Endothelial cell of umbilical vein (primary cell): ENCODE data around the gene CXCR4. TPM values are rescaled to one million over a fixed set of nuclear protein-coding genes. Genes with fewer than 3 reads are reported as not detected.

ENCODE experiments used
- BruUV-seq: library from RNA; stranded (reverse); fragments of 400-500 nt; replicated peaks from 2 replicates; lab custom pipeline; 2021; lab: Mats Ljungman, UMichigan
- CTCF ChIA-PET: fragments of 300-600, 350-600 bp; sonication (Branson Sonifier 250); formaldehyde crosslinking; loops from one replicate; lab custom pipeline; 2021; ENCODE audit warnings: antibody characterized with exemption, inconsistent platforms; lab: Charles Lee
- POLR2A ChIA-PET: fragments of 300-600, 350-600 bp; sonication (Branson Sonifier 250); formaldehyde crosslinking; loops from one replicate; lab custom pipeline; 2021; ENCODE audit warnings: antibody characterized with exemption, inconsistent platforms; lab: Charles Lee
- DNase-seq: peaks from one replicate; pipeline ENCODE4 v3.0.0-alpha.2; 2011; ENCODE audit warnings: low read depth, low spot score
- FAIRE-seq: peaks from 2 replicates; lab custom pipeline; 2011; peaks lifted over from hg19 to GRCh38; lab: Jason Lieb, UNC
- H2AFZ ChIP-seq: 2 replicates; pipeline ENCODE4 v1.6.0; 2012; ENCODE audit warnings: low read depth, low read length, control low read depth, inconsistent platforms
- H3K27ac ChIP-seq: 2 replicates; pipeline ENCODE4 v1.5.1; 2011; ENCODE audit warnings: low read depth, mild to moderate bottlenecking, control low read depth, low read length, moderate library complexity; ENCODE audit not compliant: insufficient read depth
- H3K27me3 ChIP-seq, 2 experiments: 2 replicates each; pipeline versions ENCODE4 v1.6.0 to v1.6.1; 2011; ENCODE audit warnings: low read length in 2 of 2, mixed read lengths in 1 of 2; ENCODE audit not compliant: control insufficient read depth in 2 of 2, insufficient read depth in 2 of 2
- H3K36me3 ChIP-seq, 2 experiments: 2 replicates in 1 of 2; 3 replicates in 1 of 2; pipeline ENCODE4 v1.5.1; 2011; ENCODE audit warnings: low read length in 2 of 2, mild to moderate bottlenecking in 1 of 2, moderate library complexity in 1 of 2; ENCODE audit not compliant: control insufficient read depth in 2 of 2, insufficient read depth in 2 of 2; ENCODE audit errors: extremely low read depth in 1 of 2
- H3K4me1 ChIP-seq: 3 replicates; pipeline ENCODE4 v1.5.1; 2011; ENCODE audit warnings: mild to moderate bottlenecking, low read length; ENCODE audit not compliant: control insufficient read depth, insufficient read depth; ENCODE audit errors: extremely low read depth
- H3K4me2 ChIP-seq: 2 replicates; pipeline ENCODE4 v1.6.1; 2011; ENCODE audit warnings: low read length, control low read depth, mixed read lengths; ENCODE audit not compliant: insufficient read depth
- H3K4me3 ChIP-seq, 3 experiments: fragments of 200-600 bp in 1 of 3; sonication (generic), shearing (Covaris generic) in 1 of 3; replicated peaks in 1 of 3; 2 replicates each; pipeline ENCODE4 v1.5.1; 2011 to 2016; ENCODE audit warnings: control low read depth in 3 of 3, low read length in 3 of 3, mild to moderate bottlenecking in 2 of 3, inconsistent platforms in 1 of 3, low read depth in 1 of 3, moderate library complexity in 1 of 3; ENCODE audit not compliant: insufficient read depth in 1 of 3
- H3K79me2 ChIP-seq: 2 replicates; pipeline ENCODE4 v1.6.0; 2012; ENCODE audit warnings: low read length, inconsistent platforms; ENCODE audit not compliant: control insufficient read depth, insufficient read depth
- H3K9ac ChIP-seq: replicated peaks from 2 replicates; pipeline ENCODE3; 2011; ENCODE audit warnings: low read length, control low read depth; ENCODE audit not compliant: insufficient read depth; ENCODE audit errors: extremely low read depth
- H3K9me1 ChIP-seq: replicated peaks from 3 replicates; pipeline ENCODE4 v1.6.0; 2011; ENCODE audit warnings: mild to moderate bottlenecking, low read length; ENCODE audit not compliant: control insufficient read depth, insufficient read depth; ENCODE audit errors: extremely low read depth
- H3K9me3 ChIP-seq: replicated peaks from 2 replicates; pipeline ENCODE4 v1.5.1; 2012; ENCODE audit warnings: low read length, inconsistent platforms; ENCODE audit not compliant: control insufficient read depth, insufficient read depth
- H4K20me1 ChIP-seq: replicated peaks from 2 replicates; pipeline ENCODE3; 2011; ENCODE audit warnings: mild to moderate bottlenecking, low read length; ENCODE audit not compliant: control insufficient read depth, insufficient read depth; ENCODE audit errors: extremely low read depth
- CTCF ChIP-seq, 2 donors: IDR thresholded peaks; 1 replicate in 1 of 2; 2 replicates in 1 of 2; pipeline ENCODE4 v1.5.1; 2011; ENCODE audit warnings: low read length in 2 of 2, mild to moderate bottlenecking in 2 of 2, moderate library complexity in 2 of 2, control low read depth in 1 of 2, inconsistent platforms in 1 of 2, low read depth in 1 of 2; ENCODE audit not compliant: insufficient read depth in 1 of 2; ENCODE audit errors: extremely low read depth in 1 of 2
- EZH2 ChIP-seq: IDR thresholded peaks from 2 replicates; pipeline ENCODE4 v1.6.1; 2012; ENCODE audit warnings: borderline replicate concordance, low read depth, mild to moderate bottlenecking, moderate library complexity, low read length, inconsistent platforms; ENCODE audit not compliant: severe bottlenecking
- FOS ChIP-seq: IDR thresholded peaks from 2 replicates; pipeline ENCODE4 v1.6.1; 2011; ENCODE audit warnings: mild to moderate bottlenecking, low read length, moderate library complexity, borderline replicate concordance; ENCODE audit not compliant: insufficient read depth
- GATA2 ChIP-seq: IDR thresholded peaks from 2 replicates; pipeline ENCODE4 v1.7.0; 2011; ENCODE audit warnings: low read depth, mild to moderate bottlenecking, moderate library complexity, mixed read lengths, low read length; ENCODE audit not compliant: insufficient read length, insufficient read depth
- JUN ChIP-seq: IDR thresholded peaks from 2 replicates; pipeline ENCODE4 v1.6.1; 2011; ENCODE audit warnings: borderline replicate concordance, low read depth; ENCODE audit not compliant: insufficient read length, insufficient read depth
- MAX ChIP-seq: IDR thresholded peaks from 2 replicates; pipeline ENCODE4 v1.6.1; 2011; ENCODE audit not compliant: insufficient read depth, insufficient read length
- MYC ChIP-seq: IDR thresholded peaks from one replicate; pipeline ENCODE4 v1.6.1; 2011; ENCODE audit warnings: mild to moderate bottlenecking, low read depth, low read length
- POLR2A ChIP-seq: IDR thresholded peaks from 2 replicates; pipeline ENCODE4 v1.6.1; 2012; ENCODE audit warnings: low read depth, mild to moderate bottlenecking, control low read depth, low read length
- POLR2AphosphoS5 ChIP-seq: IDR thresholded peaks from 2 replicates; pipeline ENCODE4 v1.6.1; 2012; ENCODE audit warnings: low read depth, mild to moderate bottlenecking, control low read depth, low read length, moderate library complexity; ENCODE audit not compliant: insufficient read depth
- dilution Hi-C: fragments of 300-500 bp; cut with MboI; formaldehyde crosslinking; loops from one replicate; pipeline ENCODE4 v1.15.0; 2019; ENCODE audit warnings: low sequenced_read_pairs; ENCODE audit not compliant: extremely low pct_ligation_motif_present
- intact Hi-C: fragments of 100-400 bp; cut with micrococcal nuclease; formaldehyde crosslinking; loops from one replicate; pipeline ENCODE4 v1.10.0; 2022
- polyA plus RNA-seq, 4 experiments: library from polyadenylated mRNA; depleted of rRNA in 3 of 4; stranded (reverse) in 3 of 4; unstranded in 1 of 4; fragments of >200 nt; gene quantifications; 2 replicates each; pipeline versions ENCODE4 v1.2.1 to v1.2.3, GENCODE V29; 2011 to 2012; ENCODE audit warnings: missing spikeins in 1 of 4
- total RNA-seq: library from RNA; stranded (reverse); gene quantifications from 2 replicates; pipeline ENCODE4 v1.2.3, GENCODE V29; 2021

The CXCR4 gene
- total and polyA plus RNA-seq, 2 donors (not counting 3 experiments of a cell fraction or from before 2014, with no cell fraction given) = 42.2 to 52.4 TPM

GRCh38 chr2:136122661-136123060 is 4.7 kb upstream of the CXCR4 start:
- no peaks in the 10 kb centered on the region for H3K9me3 ChIP-seq
- no peaks in the 10 kb centered on the region for H3K9me1 ChIP-seq
- FAIRE-seq (no peak), DNase-seq (no peak)
- no peak overlapping the region for H3K9ac ChIP-seq
- H4K20me1 ChIP-seq = no peaks in the 10 kb centered on the region
- no peak overlapping the region for H2AFZ ChIP-seq
- no peak overlapping the region for H3K4me3 ChIP-seq
- no TSS peak for BruUV-seq
- intact Hi-C loops (no loop called here), dilution Hi-C loops (no loop called here)
- POLR2A ChIA-PET = no interaction called here
- peaks cover 53 to 80% of the 10 kb centered on the region in 2 experiments for H3K27me3 ChIP-seq
- H3K79me2 ChIP-seq = no peaks in the 10 kb centered on the region
- TF ChIP-seq FOS (no peak), POLR2AphosphoS5 (no peak), JUN (no peak), MYC (no peak), MAX (no peak), CTCF (IDR thresholded peaks at IDR 0.05; ENCODE audit: extremely low read depth in 1 of 2, insufficient read depth in 1 of 2, low read depth in 1 of 2, low read length in 2 of 2) (no peak), GATA2 (no peak), POLR2A (no peak), EZH2 (no peak)
- peaks cover 12% of the 10 kb centered on the region for H3K4me1 ChIP-seq
- H3K27ac ChIP-seq = no peak overlapping the region
- H3K36me3 ChIP-seq = no peaks in the 10 kb centered on the region
- H3K4me2 ChIP-seq = no peak overlapping the region
- CTCF ChIA-PET = no interaction called here
